NCI-H510A treated with DMSO at 0.1 percent for 48 hours (cell line): ENCODE data around the gene SKA1.
"Not testable (repeated sequence)": the region's sequence is repeated elsewhere in the genome, so short reads cannot be mapped to it uniquely, and the experiment has no call there.

ENCODE experiments used
- DNase-seq: peaks from one replicate; lab custom pipeline; 2025; lab: John Stamatoyannopoulos, UW

SKA1 gene

DNA sequence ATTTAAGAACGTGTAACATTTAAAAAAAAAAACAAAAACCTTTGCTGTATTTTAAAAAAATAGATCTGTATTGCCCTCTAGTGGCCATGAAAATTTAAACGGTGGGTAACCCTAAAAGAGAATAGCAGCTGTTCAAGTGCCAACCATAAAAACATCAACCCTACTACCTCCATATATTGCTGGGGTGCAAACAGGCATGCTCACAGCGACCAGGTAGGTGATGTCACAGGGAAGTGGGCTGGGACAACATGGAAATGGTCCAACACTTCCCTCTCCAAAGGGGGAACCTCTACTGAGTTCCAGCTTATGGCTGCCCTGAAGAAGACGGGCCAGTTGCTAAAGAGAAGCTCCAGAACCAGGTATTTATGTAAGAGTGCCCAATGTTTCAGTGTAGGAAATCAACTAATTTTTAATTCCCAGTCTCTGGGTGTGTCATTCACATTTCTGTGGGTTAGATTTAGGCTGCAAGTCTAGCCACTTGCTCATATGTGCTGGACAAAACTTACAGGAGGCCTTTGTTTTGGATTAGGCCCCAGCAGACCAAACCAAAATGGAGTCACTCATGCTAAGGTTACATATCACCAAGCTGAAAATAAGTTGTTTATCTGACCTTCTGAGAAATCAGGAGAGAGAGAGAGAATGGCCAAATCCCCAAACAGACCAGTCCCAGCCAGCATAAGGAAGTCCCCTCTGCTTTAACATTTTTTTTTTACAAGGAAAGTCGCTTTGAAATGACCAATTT is 54.5 kb downstream of the SKA1 start:
- peak; percentile 53 for DNase-seq

DNA sequence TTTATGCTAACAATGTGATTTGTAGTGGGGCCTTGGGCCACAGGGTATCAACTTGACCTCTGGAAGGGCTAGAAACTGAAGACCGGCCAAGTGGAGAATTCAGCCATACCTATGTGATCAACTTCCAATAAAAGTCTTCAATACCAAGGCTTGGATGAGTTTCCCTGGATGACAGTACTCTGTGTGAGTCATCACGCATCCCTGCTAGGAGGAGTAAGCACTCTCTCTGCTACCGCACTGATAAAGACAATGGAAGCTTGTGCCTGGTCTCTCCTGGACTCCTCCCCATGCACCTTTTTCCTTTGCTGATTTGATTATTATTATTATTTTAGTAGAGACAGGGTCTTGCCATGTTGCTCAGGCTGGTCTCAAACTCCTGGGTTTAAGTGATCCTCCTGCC is 58.1 kb downstream of the SKA1 start:
- no peak for DNase-seq

DNA sequence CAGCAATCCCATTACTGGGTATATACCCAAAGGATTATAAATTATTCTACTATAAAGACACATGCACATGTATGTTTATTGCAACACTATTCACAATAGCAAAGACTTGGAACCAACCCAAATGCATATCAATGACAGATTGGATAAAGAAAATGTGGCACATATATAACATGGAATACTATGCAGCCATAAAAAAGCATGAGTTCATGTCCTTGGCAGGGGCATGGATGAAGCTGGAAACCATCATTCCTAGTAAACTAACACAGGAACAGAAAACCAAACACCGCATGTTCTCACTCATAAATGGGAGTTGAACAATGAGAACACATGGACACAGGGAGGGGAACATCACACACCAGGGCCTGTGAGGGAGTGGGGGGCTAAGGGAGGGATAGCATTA is 61.9 kb downstream of the SKA1 start:
- not testable (repeated sequence) for DNase-seq

DNA sequence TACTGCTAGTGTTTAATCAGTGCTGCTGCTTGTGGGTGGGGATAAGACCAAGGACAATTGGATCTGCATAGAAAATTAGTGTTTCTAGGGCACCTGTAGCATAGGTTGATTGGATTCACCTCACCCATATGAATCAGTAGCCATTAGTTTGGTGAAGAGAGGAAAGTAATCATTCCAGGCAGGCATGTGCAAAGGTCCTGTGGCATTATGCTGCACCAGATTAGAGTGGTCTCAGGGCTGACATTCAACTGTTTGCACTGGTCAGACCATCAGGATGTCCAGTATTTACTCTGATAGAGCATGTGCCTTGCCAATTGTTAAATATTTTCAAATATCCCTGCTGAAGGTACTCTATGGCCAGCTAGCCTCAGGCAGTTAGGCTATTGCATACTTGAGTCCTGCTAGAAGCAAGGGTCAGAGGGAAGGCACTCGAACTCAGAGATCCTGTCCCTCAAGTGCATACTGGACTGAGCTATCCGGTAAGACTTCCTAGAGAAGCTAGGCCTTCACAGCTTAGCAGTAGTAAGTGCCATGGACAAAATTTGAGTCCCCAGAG is 64.7 kb downstream of the SKA1 start:
- no peak for DNase-seq

DNA sequence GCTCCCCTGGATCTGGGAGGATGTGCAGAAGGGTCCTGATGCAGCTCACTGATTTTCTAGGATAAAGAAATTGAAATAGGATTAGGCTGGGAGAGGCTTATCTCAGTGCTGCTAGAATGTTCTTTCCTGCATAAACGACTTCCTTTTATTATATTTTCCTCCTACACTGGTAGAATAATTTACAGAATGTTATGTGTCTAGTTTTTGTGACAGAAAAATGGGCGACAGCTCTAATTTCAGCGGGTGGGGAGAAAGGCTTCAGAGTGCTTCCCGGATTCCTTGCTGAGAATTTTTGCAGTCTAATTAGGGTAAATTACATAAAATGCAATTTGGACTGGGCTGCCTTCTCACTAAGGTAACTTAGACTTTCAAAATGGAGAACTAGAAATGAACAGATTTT is 66.2 kb downstream of the SKA1 start:
- DNase-seq, result no peak

DNA sequence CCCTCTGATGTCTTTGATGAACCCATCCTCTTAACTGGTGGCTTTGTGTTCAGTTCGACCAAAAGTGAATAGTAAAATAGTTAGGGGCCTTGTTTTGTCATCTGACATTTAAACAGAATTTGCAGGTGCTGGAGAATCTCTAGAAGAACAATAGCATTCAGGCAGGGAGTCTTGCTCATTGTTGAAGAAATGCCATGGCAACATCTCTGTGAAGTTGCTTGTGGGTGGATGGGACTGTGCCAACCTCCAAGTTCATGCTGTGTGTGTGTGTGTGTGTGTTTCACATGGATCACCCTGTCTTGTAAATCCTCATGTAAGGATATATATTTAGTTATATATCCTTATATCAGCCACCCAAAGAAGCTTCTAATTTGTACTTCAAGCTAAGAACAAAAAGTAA is 66.7 kb downstream of the SKA1 start:
- DNase-seq, result no peak
